SK-MEL-5 (cell line): ENCODE results near the gene PRDM7. TPM values are rescaled to one million over a fixed set of nuclear protein-coding genes. Genes with fewer than 3 reads are reported as not detected.
"Not testable (repeated sequence)": the region's sequence is repeated elsewhere in the genome, so short reads cannot be mapped to it uniquely, and the experiment has no call there.

Source experiments
- DNase-seq: peaks from one replicate; pipeline ENCODE4 v3.0.0-alpha.2; 2016; ENCODE audit warnings: low read depth, low spot score
- in situ Hi-C: cut with HindIII; loops from 2 replicates; pipeline ENCODE4 v1.10.0; 2016; ENCODE audit warnings: low sequenced_read_pairs, high pct_unique_total_duplicates, low pct_unique_long_range_greater_than_20kb
- total RNA-seq: library from RNA; depleted of rRNA; stranded (reverse); fragments of >200 nt; shearing (Covaris generic); gene quantifications from 2 replicates; pipeline ENCODE4 v1.2.3, GENCODE V29; 2014

The PRDM7 gene
- total RNA-seq, 1 experiment from 2014 or later, result 4.1 TPM

GRCh38 chr16:90083139-90083538 lies 6.0 kb upstream of the PRDM7 start:
- DNase-seq, result no peak
- in situ Hi-C loops, result no loop called here

DNA sequence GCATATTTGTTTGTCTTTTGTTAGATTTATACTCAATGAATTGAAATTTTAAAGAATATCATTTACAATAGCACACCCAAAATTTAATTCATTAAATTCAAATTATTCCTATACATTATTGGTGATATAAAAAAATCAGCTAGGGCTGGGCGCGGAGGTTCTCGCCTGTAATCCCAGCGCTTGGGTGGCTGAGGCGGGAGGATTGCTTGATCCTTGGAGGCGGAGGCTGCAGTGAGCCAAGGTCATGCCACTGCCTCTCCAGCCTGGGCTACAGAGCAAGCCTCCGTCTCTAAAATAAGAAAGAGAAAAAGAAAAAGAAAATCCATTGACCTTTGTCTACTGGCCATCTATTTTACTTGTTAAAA lies 4.5 kb upstream of the PRDM7 start:
- in situ Hi-C loops, result no loop called here
- DNase-seq, result no peak

DNA sequence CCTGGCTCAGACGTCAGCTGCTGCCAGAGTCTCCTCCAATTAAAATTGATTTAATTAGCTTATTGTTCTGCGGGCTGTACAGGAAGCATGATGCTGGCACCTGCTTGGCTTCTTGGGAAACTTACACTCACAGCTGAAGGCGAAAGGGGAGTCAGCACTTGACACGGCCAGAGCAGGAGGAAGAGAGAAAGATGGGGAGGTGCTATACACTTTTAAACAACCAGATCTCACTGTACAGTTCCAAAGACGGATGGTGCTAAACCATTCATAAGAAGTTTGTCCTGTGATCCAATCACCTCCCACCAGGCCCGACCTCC lies 1.4 kb upstream of the PRDM7 start:
- DNase-seq, result no peak
- in situ Hi-C loops, result no loop called here

GRCh38 chr16:90077757-90078578 lies 837 bp upstream of the PRDM7 start:
- in situ Hi-C loops, result no loop called here
- peak; percentile 41 for DNase-seq

- no peak for DNase-seq
- in situ Hi-C loops, result no loop called here
Measured at GRCh38 chr16:90072442-90073105, 4.6 kb downstream of the PRDM7 start.

- in situ Hi-C loops, result no loop called here
- no peak for DNase-seq
Measured at GRCh38 chr16:90070440-90070839, 6.7 kb downstream of the PRDM7 start.

DNA sequence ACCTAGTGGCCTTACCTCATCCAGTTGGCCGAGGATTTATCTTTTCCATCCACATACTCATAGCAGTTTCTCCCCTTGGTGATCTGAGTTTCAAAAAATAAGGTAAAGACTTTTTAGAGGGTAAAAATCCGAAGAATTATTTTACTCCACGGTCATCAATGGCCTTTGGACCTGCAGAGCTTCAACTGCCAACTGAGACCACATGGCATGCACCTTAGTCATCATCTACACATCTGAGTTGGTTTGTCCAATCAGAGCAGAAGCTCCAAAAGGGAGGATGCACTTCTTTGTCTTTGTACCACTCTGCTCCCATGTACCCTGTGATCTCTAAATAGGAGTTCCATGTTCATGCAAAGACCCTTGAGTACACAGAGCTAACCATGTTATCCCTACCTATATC lies 15.7 kb downstream of the PRDM7 start:
- in situ Hi-C loops, result no loop called here
- no peak for DNase-seq

GRCh38 chr16:90057738-90058173 lies 19.4 kb downstream of the PRDM7 start:
- in situ Hi-C loops, result no loop called here
- no peak for DNase-seq

DNA sequence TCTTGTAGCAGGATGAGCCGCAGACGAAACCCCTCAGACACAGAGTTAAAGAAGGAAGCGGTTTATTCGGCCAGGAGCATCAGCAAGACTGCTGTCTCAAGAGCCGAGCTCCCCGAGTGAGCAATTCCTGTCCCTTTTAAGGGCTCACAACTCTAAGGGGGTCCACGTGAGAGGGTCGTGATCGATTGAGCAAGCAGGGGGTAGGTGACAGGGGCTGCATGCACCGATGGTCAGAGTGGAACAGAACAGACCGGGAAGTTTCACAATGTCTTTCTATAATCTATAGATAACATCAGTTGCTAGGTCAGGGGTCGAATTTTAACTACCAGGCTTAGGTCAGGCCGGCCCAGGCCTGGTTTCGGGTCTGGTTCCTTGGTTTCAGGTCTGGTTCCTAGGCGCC lies 20.6 kb downstream of the PRDM7 start:
- DNase-seq, in situ Hi-C loops: not testable (repeated sequence)

- in situ Hi-C loops, result no loop called here
- no peak for DNase-seq
Measured at GRCh38 chr16:90055371-90055770, 21.8 kb downstream of the PRDM7 start.

DNA sequence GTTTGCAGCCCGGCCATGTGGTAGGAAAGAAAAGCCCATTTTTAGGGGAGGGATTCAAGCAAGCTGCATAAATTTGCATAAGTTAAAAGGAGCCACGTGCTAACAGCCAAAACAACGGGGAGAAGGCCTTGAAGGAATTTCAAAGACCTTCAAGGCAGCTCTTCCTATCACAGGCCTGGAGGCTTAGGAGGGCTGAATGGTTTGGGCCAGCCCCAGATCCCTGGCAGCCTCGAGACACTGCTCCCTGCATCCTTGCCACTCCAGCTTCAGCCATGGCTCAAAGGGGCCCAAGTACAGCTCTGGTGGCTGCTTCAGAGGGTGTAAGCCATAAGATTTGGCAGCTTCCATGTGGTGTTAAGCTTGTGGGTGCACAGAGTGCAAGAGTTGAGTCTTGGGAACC lies 22.6 kb downstream of the PRDM7 start:
- in situ Hi-C loops, result no loop called here
- no peak for DNase-seq

- in situ Hi-C loops, result no loop called here
- DNase-seq, result no peak
Measured at GRCh38 chr16:90053902-90054500, 23.1 kb downstream of the PRDM7 start.

DNA sequence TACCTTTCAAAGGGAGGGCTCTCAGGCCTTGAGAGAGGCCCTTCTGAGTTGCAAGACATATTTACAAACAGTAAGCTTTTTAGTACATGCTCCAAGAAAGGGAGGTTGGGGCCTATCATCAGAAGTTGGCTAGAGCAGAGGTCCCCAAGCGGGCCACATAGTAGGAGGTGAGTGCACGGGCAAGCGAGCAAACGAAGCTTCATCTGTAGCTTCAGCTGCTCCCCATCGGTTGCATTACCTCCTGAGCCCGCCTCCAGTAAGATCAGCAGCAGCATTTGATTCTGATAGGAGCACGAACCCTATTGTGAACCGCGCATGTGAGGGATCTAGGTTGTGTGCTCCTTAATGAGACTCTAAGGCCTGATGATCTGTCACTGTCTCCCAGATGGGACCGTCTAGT lies 26.2 kb downstream of the PRDM7 start:
- in situ Hi-C loops, result no loop called here
- no peak for DNase-seq

DNA sequence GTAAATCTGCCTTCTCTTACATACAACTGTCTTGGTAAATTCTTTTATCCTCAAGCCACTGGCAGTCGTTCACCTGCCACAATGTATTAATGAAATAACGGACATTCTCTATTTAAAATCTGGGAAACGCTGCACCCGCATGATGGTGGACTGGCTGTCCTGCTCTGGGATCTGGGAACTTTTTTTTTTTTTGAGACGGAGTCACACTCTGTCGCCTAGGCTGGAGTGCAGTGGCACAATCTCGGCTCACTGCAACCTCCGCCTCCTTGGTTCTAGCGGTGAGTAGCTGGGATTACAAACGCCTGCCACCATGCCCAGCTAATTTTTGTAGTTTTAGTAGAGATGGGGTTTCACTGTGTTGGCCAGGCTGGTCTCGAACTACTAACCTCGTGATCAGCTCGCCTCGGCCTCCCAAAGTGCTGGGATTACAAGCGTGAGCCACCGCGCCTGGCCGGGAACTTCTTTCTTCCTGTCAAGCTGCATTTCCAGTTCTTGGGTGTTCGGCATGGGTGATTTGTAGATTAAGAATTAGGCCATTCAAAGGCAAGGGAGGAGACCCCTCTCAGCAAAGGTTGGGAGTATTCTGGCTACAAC lies 28.3 kb downstream of the PRDM7 start:
- DNase-seq, result no peak
- in situ Hi-C loops, result no loop called here

- no peak for DNase-seq
- in situ Hi-C loops, result no loop called here
Measured at GRCh38 chr16:90048347-90048722, 28.8 kb downstream of the PRDM7 start.

DNA sequence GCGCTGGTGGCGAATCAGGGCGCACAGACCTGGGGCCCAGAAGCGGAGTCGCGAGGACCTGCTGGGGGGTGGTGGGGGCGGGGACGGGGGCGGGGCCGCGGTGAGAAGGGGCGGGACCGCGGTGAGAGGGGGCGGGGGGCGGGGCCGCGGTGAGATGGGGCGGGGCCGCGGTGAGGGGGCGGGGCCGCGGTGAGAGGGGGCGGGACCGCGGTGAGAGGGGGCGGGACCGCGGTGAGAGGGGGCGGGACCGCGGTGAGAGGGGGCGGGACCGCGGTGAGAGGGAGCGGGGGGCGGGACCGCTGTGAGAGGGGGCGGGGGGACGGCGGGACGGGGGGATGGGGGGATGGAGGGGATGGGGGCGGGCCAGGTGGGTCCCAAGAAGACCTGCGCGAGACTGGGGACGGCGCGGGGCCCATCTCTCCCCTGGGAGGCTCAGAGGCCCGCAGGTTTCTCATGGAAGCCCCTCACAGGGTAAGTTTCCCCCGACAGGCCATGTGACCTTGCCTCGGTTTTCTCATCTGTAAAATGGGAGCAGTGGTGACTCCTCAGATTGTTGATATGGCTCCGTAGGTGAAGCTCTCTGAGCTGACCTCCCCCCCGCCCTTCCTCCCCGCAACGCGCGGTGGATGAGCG lies 29.3 kb downstream of the PRDM7 start:
- DNase-seq, result no peak
- in situ Hi-C loops, result no loop called here

DNA sequence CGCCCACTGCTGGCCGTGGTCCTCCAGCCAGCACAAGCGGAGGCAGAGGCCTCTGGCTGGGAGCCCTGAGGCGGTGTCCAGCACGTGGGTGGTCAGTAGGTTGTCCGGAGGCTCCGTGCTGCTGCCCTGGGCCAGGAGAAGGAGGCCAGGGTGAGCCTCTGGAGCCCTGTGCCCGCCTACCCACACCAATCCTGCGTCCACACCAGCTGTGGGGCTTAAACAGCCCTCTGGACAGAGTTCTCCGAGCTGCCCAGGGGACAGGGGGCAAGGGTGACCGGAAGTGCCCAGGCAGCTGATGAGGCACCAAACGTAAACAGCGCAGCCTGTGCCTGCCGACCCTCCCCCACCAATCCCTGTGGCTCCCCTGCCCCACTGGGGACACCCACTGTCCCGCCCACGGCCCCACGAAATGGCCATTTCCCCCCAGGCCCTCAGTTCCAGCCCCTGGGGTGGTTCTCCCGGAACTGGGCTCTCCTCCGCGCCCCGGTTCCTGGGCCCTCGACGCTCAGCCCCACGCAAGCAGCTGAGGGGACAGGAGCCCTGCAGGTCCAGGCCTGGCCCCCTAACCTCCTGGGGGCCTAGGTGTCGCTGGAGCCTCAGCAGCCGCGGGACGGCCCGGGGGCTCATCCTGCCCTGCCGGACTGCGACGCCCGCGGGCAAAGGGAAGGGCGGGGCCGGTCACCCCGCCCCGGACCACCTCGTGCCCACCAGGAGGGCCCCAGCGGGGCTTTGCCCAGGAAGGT lies 30.0 kb downstream of the PRDM7 start:
- DNase-seq, result no peak
- in situ Hi-C loops, result no loop called here
